SK-N-SH (cell line): ENCODE results near the gene PCDHB7. TPM values are rescaled to one million over a fixed set of nuclear protein-coding genes. Genes with fewer than 3 reads are reported as not detected.

Source experiments
- CTCF ChIA-PET: fragments of 300-600, 350-600 bp; formaldehyde crosslinking; extraction: SDS; loops from one replicate; lab custom pipeline; 2021; lab: Yijun Ruan, JAX
- POLR2A ChIA-PET: fragments of 350-600 bp; sonication (Branson Sonifier 250); formaldehyde crosslinking; extraction: SDS; loops from one replicate; lab custom pipeline; 2020; ENCODE audit warnings: antibody characterized with exemption, inconsistent platforms; lab: Yijun Ruan, JAX
- DNase-seq: peaks from one replicate; pipeline ENCODE4 v3.0.0; 2012
- H2AFZ ChIP-seq: fragments of 200-600 bp; sonication (generic); 2 replicates; pipeline ENCODE4 v1.8.1; 2016; ENCODE audit warnings: antibody characterized with exemption, mild to moderate bottlenecking, low read depth
- H3F3A ChIP-seq: fragments of 200-600 bp; sonication (generic); replicated peaks from 2 replicates; pipeline ENCODE3; 2016; ENCODE audit warnings: antibody characterized with exemption, mild to moderate bottlenecking; ENCODE audit not compliant: insufficient read depth
- H3K27ac ChIP-seq, 2 experiments: fragments of 200-500 bp in 1 of 2; fragments of 200-600 bp in 1 of 2; sonication (Bioruptor generic) in 1 of 2; sonication (generic), shearing (Covaris generic) in 1 of 2; 2 replicates each; pipeline versions ENCODE4 v1.5.1 to v1.6.1; 2014 to 2016; ENCODE audit warnings: low read depth in 2 of 2, inconsistent platforms in 1 of 2, low read length in 1 of 2, mild to moderate bottlenecking in 1 of 2, mixed read lengths in 1 of 2
- H3K27me3 ChIP-seq: fragments of 200-600 bp; sonication (generic), shearing (Covaris generic); 2 replicates; pipeline ENCODE4 v1.6.1; 2016; ENCODE audit warnings: mixed run types; ENCODE audit not compliant: insufficient read depth
- H3K36me3 ChIP-seq, 2 experiments: fragments of 200-500 bp in 1 of 2; fragments of 200-600 bp in 1 of 2; sonication (Bioruptor generic) in 1 of 2; sonication (generic) in 1 of 2; replicated peaks in 1 of 2; 2 replicates each; pipeline versions ENCODE3 to v1.5.1; 2014 to 2016; ENCODE audit warnings: low read length in 1 of 2, mild to moderate bottlenecking in 1 of 2; ENCODE audit not compliant: insufficient read depth in 2 of 2, control insufficient read depth in 1 of 2
- H3K4me1 ChIP-seq, 2 experiments: fragments of 200-500 bp in 1 of 2; fragments of 200-600 bp in 1 of 2; sonication (Bioruptor generic) in 1 of 2; sonication (generic), shearing (Covaris generic) in 1 of 2; 2 replicates each; pipeline versions ENCODE4 v1.5.1 to v1.6.1; 2014 to 2016; ENCODE audit warnings: low read depth in 1 of 2, low read length in 1 of 2, mixed run types in 1 of 2; ENCODE audit not compliant: insufficient read depth in 2 of 2, control insufficient read depth in 1 of 2
- H3K4me2 ChIP-seq: fragments of 200-600 bp; sonication (generic), shearing (Covaris generic); 2 replicates; pipeline ENCODE4 v1.6.1; 2017; ENCODE audit warnings: mixed run types
- H3K4me3 ChIP-seq, 2 experiments: fragments of 200-500 bp in 1 of 2; fragments of 200-600 bp in 1 of 2; sonication (Bioruptor generic) in 1 of 2; sonication (generic), shearing (Covaris generic) in 1 of 2; 2 replicates each; pipeline versions ENCODE4 v1.5.1 to v1.8.1; 2014 to 2016; ENCODE audit warnings: low read depth in 2 of 2, inconsistent platforms in 1 of 2, low read length in 1 of 2, mild to moderate bottlenecking in 1 of 2, mixed read lengths in 1 of 2, moderate library complexity in 1 of 2
- H3K79me2 ChIP-seq: fragments of 200-600 bp; sonication (generic); 2 replicates; pipeline ENCODE4 v1.8.1; 2017; ENCODE audit warnings: mild to moderate bottlenecking; ENCODE audit not compliant: insufficient read depth
- H3K9ac ChIP-seq: fragments of 200-600 bp; sonication (generic); 2 replicates; pipeline ENCODE4 v1.6.1; 2017; ENCODE audit warnings: mixed run types
- H3K9me2 ChIP-seq: fragments of 200-600 bp; sonication (generic); 2 replicates; pipeline ENCODE4 v1.6.1; 2017; ENCODE audit warnings: mixed run types
- H3K9me3 ChIP-seq: fragments of 200-600 bp; sonication (generic); 2 replicates; pipeline ENCODE4 v1.6.1; 2017; ENCODE audit warnings: mixed run types, mild to moderate bottlenecking, moderate library complexity
- H4K20me1 ChIP-seq: fragments of 200-600 bp; sonication (generic); 2 replicates; pipeline ENCODE4 v1.6.1; 2017; ENCODE audit warnings: mild to moderate bottlenecking, mixed run types; ENCODE audit not compliant: insufficient read depth
- CTCF ChIP-seq: fragments of 200-600 bp; sonication (generic); IDR thresholded peaks from 2 replicates; pipeline ENCODE4 v1.6.1; 2017; ENCODE audit warnings: antibody characterized with exemption, mild to moderate bottlenecking, moderate library complexity
- ELF1 ChIP-seq: IDR thresholded peaks from 2 replicates; pipeline ENCODE4 v1.4.0; 2012
- EZH2phosphoT487 ChIP-seq: fragments of 200-600 bp; sonication (generic); IDR thresholded peaks from 2 replicates; pipeline ENCODE4 v1.6.1; 2017; ENCODE audit warnings: low read depth, mixed run types, mild to moderate bottlenecking, antibody characterized with exemption, moderate library complexity, borderline replicate concordance
- FOXJ3 ChIP-seq: sonication (generic); formaldehyde crosslinking; IDR thresholded peaks from 2 replicates; pipeline ENCODE4 v1.5.1; 2020; ENCODE audit warnings: mild to moderate bottlenecking, missing genetic modification reagents
- FOXM1 ChIP-seq: IDR thresholded peaks from 2 replicates; pipeline ENCODE4 v1.4.0; 2012; ENCODE audit warnings: low read depth, mild to moderate bottlenecking
- GABPA ChIP-seq: IDR thresholded peaks from 2 replicates; pipeline ENCODE4 v1.4.0; 2012; ENCODE audit warnings: low read depth, mild to moderate bottlenecking
- IRF3 ChIP-seq: fragments of 150-350 bp; IDR thresholded peaks from 2 replicates; pipeline ENCODE4 v1.6.1; 2016; ENCODE audit warnings: mild to moderate bottlenecking, low read depth, low read length
- JUND ChIP-seq: IDR thresholded peaks from 2 replicates; pipeline ENCODE4 v1.4.0; 2012
- MAX ChIP-seq: IDR thresholded peaks from 2 replicates; pipeline ENCODE4 v1.4.0; 2012; ENCODE audit warnings: low read depth
- MXI1 ChIP-seq: IDR thresholded peaks from 2 replicates; pipeline ENCODE4 v1.6.1; 2012; ENCODE audit warnings: mild to moderate bottlenecking, low read depth, low read length, improper control_type of control experiment
- NFIC ChIP-seq: IDR thresholded peaks from 2 replicates; pipeline ENCODE4 v1.4.0; 2012; ENCODE audit warnings: borderline replicate concordance
- PBX3 ChIP-seq: IDR thresholded peaks from 2 replicates; pipeline ENCODE4; 2012
- REST ChIP-seq: IDR thresholded peaks from 2 replicates; pipeline ENCODE4 v1.6.1; 2012; ENCODE audit warnings: mild to moderate bottlenecking, low read depth, low read length, moderate library complexity
- RXRA ChIP-seq: IDR thresholded peaks from 2 replicates; pipeline ENCODE4 v1.4.0; 2012; ENCODE audit warnings: low read depth, mild to moderate bottlenecking, borderline replicate concordance
- TAF1 ChIP-seq: IDR thresholded peaks from 2 replicates; pipeline ENCODE4 v1.6.1; 2012; ENCODE audit warnings: low read depth, mild to moderate bottlenecking, low read length, moderate library complexity, borderline replicate concordance
- USF1 ChIP-seq: IDR thresholded peaks from 2 replicates; pipeline ENCODE4 v1.4.0; 2012; ENCODE audit warnings: low read depth, borderline replicate concordance
- USF2 ChIP-seq: fragments of 150-350 bp; IDR thresholded peaks from 2 replicates; pipeline ENCODE4 v1.6.1; 2017; ENCODE audit warnings: antibody characterized with exemption, low read length, low read depth, borderline replicate concordance
- YY1 ChIP-seq: IDR thresholded peaks from 2 replicates; pipeline ENCODE4 v1.4.0; 2012; ENCODE audit warnings: low read depth, mild to moderate bottlenecking
- WGBS: methylation state at CpG from one replicate; pipeline ENCODE4 v1.1.6; 2017; ENCODE audit warnings: low lambda C conversion rate; 5-methylcytosine and 5-hydroxymethylcytosine counted together
- polyA plus RNA-seq, 3 experiments: library from polyadenylated mRNA; depleted of rRNA; stranded (reverse); fragments of >200 nt; gene quantifications; 2 replicates each; pipeline ENCODE4 v1.2.3, GENCODE V29; 2012

The PCDHB7 gene
- polyA plus RNA-seq, 1 of the 3 experiments (the other 2 are of a cell fraction), result 1.7 TPM

GRCh38 chr5:141180313-141180712, 7.9 kb downstream of the PCDHB7 start:
- WGBS, result 13% methylated on average over 1 of the region's 1 CpG
- ChIA-PET CTCF (no interaction called here), POLR2A (no interaction called here)
- no peaks in the 10 kb centered on the region for H3K79me2 ChIP-seq
- H3K36me3 ChIP-seq, result peaks cover 0 to 6% of the 10 kb centered on the region in 2 experiments
- no peak overlapping the region for H3K27ac ChIP-seq
- H3K9ac ChIP-seq, result no peak overlapping the region
- H3F3A ChIP-seq, result no peaks in the 10 kb centered on the region
- no peak for DNase-seq
- H3K9me3 ChIP-seq, result no peaks in the 10 kb centered on the region; the same call in 1 of the 2 replicates
- TF ChIP-seq GABPA (no peak), MAX (no peak), PBX3 (no peak), FOXM1 (no peak), FOXJ3 (CRISPR knock-in tag) (no peak), RXRA (no peak), REST (no peak), JUND (no peak), CTCF (no peak), YY1 (no peak), USF2 (no peak), EZH2phosphoT487 (no peak), NFIC (no peak), USF1 (no peak), IRF3 (no peak), ELF1 (no peak), MXI1 (no peak), TAF1 (no peak)
- H3K27me3 ChIP-seq, result no peaks in the 10 kb centered on the region
- H4K20me1 ChIP-seq, result no peaks in the 10 kb centered on the region
- no peak overlapping the region for H3K4me3 ChIP-seq
- no peak overlapping the region for H2AFZ ChIP-seq
- H3K4me1 ChIP-seq, result no peaks in the 10 kb centered on the region; a peak in 1 of 4 replicates
- no peaks in the 10 kb centered on the region for H3K9me2 ChIP-seq
- H3K4me2 ChIP-seq, result no peak overlapping the region
